Mucosa of gallbladder (tissue), 1 donor: ENCODE data around the gene MACROD2. TPM values are rescaled to one million over a fixed set of nuclear protein-coding genes. Genes with fewer than 3 reads are reported as not detected.

Source experiments
- DNase-seq: peaks from one replicate; pipeline ENCODE4 v3.0.0-alpha.2; 2020; ENCODE audit warnings: low spot score
- total RNA-seq: library from RNA; stranded (reverse); gene quantifications from one replicate; pipeline ENCODE4 v1.2.1, GENCODE V29; 2021
- donor health status: DM: no; HTN: no; CAD: no.

The MACROD2 gene
- total RNA-seq, 1 donor from 2014 or later, result 7.5 TPM

- no peak for DNase-seq
These were observed 1410.8 kb downstream of the MACROD2 start for GRCh38 chr20:15406072-15406471.

- no peak for DNase-seq
These were observed 1416.5 kb downstream of the MACROD2 start for GRCh38 chr20:15411781-15412180.

GRCh38 chr20:15415908-15416307, 1420.6 kb downstream of the MACROD2 start:
- DNase-seq, result no peak

GRCh38 chr20:15419856-15420255, 1424.5 kb downstream of the MACROD2 start:
- DNase-seq, result no peak

GRCh38 chr20:15422966-15423365, 1427.7 kb downstream of the MACROD2 start:
- DNase-seq, result no peak

GRCh38 chr20:15439551-15439950, 1444.2 kb downstream of the MACROD2 start:
- DNase-seq, result no peak

- DNase-seq, result no peak
These were observed 1444.9 kb downstream of the MACROD2 start for GRCh38 chr20:15440049-15440820.

- DNase-seq, result no peak
These were observed 1449.9 kb downstream of the MACROD2 start for GRCh38 chr20:15445056-15445840.

GRCh38 chr20:15446373-15446772, 1451.1 kb downstream of the MACROD2 start:
- DNase-seq, result no peak

- no peak for DNase-seq
These were observed 1452.2 kb downstream of the MACROD2 start for GRCh38 chr20:15447549-15447948.

GRCh38 chr20:15449061-15449460, 1453.7 kb downstream of the MACROD2 start:
- no peak for DNase-seq

- DNase-seq, result no peak
These were observed 1455.9 kb downstream of the MACROD2 start for GRCh38 chr20:15451241-15451640.

GRCh38 chr20:15455279-15455678, 1460.0 kb downstream of the MACROD2 start:
- no peak for DNase-seq

- DNase-seq, result no peak
These were observed 1466.6 kb downstream of the MACROD2 start for GRCh38 chr20:15461938-15462337.

GRCh38 chr20:15475483-15475882, 1480.2 kb downstream of the MACROD2 start:
- DNase-seq, result peak; percentile 26

- DNase-seq, result no peak
These were observed 1480.9 kb downstream of the MACROD2 start for GRCh38 chr20:15476186-15476585.

- DNase-seq, result no peak
These were observed 1481.5 kb downstream of the MACROD2 start for GRCh38 chr20:15476781-15477180.

- no peak for DNase-seq
These were observed 1487.2 kb downstream of the MACROD2 start for GRCh38 chr20:15482525-15482924.

GRCh38 chr20:15485519-15485918, 1490.2 kb downstream of the MACROD2 start:
- DNase-seq, result no peak

- DNase-seq, result no peak
These were observed 1491.7 kb downstream of the MACROD2 start for GRCh38 chr20:15487030-15487429.

- no peak for DNase-seq
These were observed 1492.4 kb downstream of the MACROD2 start for GRCh38 chr20:15487682-15488081.

GRCh38 chr20:15491575-15491974, 1496.3 kb downstream of the MACROD2 start:
- no peak for DNase-seq

- DNase-seq, result no peak
These were observed 1499.5 kb downstream of the MACROD2 start for GRCh38 chr20:15494851-15495250.
